SU-DHL-6 (cell line): Measurements from ENCODE around the gene ETV6.

Experiments used
- H2AFZ ChIP-seq: fragments of 200-600 bp; sonication (generic); 2 replicates; pipeline ENCODE4 v1.6.1; 2014; ENCODE audit warnings: low read depth, mild to moderate bottlenecking, moderate library complexity, mixed read lengths, antibody characterized with exemption, low read length; ENCODE audit not compliant: severe bottlenecking
- H3F3A ChIP-seq: fragments of 200-600 bp; shearing (Covaris generic); 2 replicates; pipeline ENCODE4 v1.6.0; 2016; ENCODE audit warnings: antibody characterized with exemption, mild to moderate bottlenecking; ENCODE audit not compliant: insufficient read depth
- H3K27ac ChIP-seq: fragments of 200-600 bp; sonication (generic); 2 replicates; pipeline ENCODE4 v1.5.1; 2016; ENCODE audit warnings: low read depth, mild to moderate bottlenecking, low read length, moderate library complexity, mixed read lengths
- H3K27me3 ChIP-seq: fragments of 200-600 bp; sonication (generic), shearing (Covaris generic); 2 replicates; pipeline ENCODE4 v1.6.0; 2014; ENCODE audit warnings: mild to moderate bottlenecking, low read length
- H3K36me3 ChIP-seq: fragments of 200-600 bp; sonication (generic); 2 replicates; pipeline ENCODE4 v1.6.1; 2014; ENCODE audit warnings: mild to moderate bottlenecking, low read length, mixed read lengths
- H3K4me2 ChIP-seq: fragments of 300-600, 200-600 bp; shearing (Covaris generic), sonication (generic); 2 replicates; pipeline ENCODE4 v1.6.0; 2014; ENCODE audit warnings: low read length, low read depth, mild to moderate bottlenecking; ENCODE audit not compliant: poor library complexity, severe bottlenecking
- H3K4me3 ChIP-seq: fragments of 200-600 bp; sonication (generic); 2 replicates; pipeline ENCODE4 v1.5.1; 2014; ENCODE audit warnings: antibody characterized with exemption, low read length, mild to moderate bottlenecking, mixed read lengths; ENCODE audit not compliant: insufficient read depth, poor library complexity, severe bottlenecking
- H3K79me2 ChIP-seq: fragments of 200-600 bp; sonication (generic); 2 replicates; pipeline ENCODE4 v1.6.1; 2014; ENCODE audit warnings: mild to moderate bottlenecking, low read length, moderate library complexity; ENCODE audit not compliant: insufficient read depth
- H3K9ac ChIP-seq: fragments of 200-600 bp; sonication (generic); 2 replicates; pipeline ENCODE4 v1.7.0; 2014; ENCODE audit warnings: mild to moderate bottlenecking, low read length
- H3K9me2 ChIP-seq: fragments of 200-600 bp; sonication (generic); replicated peaks from 2 replicates; pipeline ENCODE4 v1.6.1; 2014; ENCODE audit warnings: low read length; ENCODE audit not compliant: insufficient read depth
- H3K9me3 ChIP-seq: fragments of 200-600 bp; sonication (generic); 2 replicates; pipeline ENCODE4 v1.6.1; 2014; ENCODE audit warnings: low read length, mixed read lengths; ENCODE audit not compliant: insufficient read depth
- H4K20me1 ChIP-seq: fragments of 200-600 bp; sonication (generic); 2 replicates; pipeline ENCODE4 v1.6.1; 2014; ENCODE audit warnings: low read depth, mild to moderate bottlenecking, antibody characterized with exemption, low read length, moderate library complexity, mixed read lengths
- CTCF ChIP-seq: fragments of 200-600 bp; sonication (generic); IDR thresholded peaks from one replicate; pipeline ENCODE4 v1.5.1; 2017; ENCODE audit warnings: antibody characterized with exemption, mild to moderate bottlenecking, low read length, moderate library complexity; ENCODE audit not compliant: insufficient read depth, poor library complexity, severe bottlenecking
- EZH2phosphoT487 ChIP-seq: fragments of 200-600 bp; sonication (generic), shearing (Covaris generic); conservative IDR thresholded peaks from 2 replicates; pipeline ENCODE4 v1.6.1; 2018; ENCODE audit warnings: mild to moderate bottlenecking, antibody characterized with exemption, low read length, moderate library complexity, mixed read lengths

ETV6 gene

GRCh38 chr12:11753150-11753499, 103.7 kb downstream of the ETV6 start:
- Histone ChIP-seq H3K9me2 (no peaks in the 10 kb centered on the region), H4K20me1 (no peaks in the 10 kb centered on the region), H3K36me3 (no peaks in the 10 kb centered on the region), H3K9ac (no peak overlapping the region), H2AFZ (no peak overlapping the region), H3K4me3 (no peak overlapping the region), H3F3A (no peaks in the 10 kb centered on the region), H3K27me3 (no peaks in the 10 kb centered on the region), H3K79me2 (no peaks in the 10 kb centered on the region), H3K27ac (peak overlapping the region; percentile 19; the same call in 1 of the 2 replicates), H3K9me3 (no peaks in the 10 kb centered on the region), H3K4me2 (peak overlapping the region; percentile 31)
- TF ChIP-seq EZH2phosphoT487 (no peak), CTCF (no peak)

GRCh38 chr12:11753826-11754225, 104.4 kb downstream of the ETV6 start:
- H3K4me3 ChIP-seq: no peak overlapping the region
- no peak overlapping the region for H3K27ac ChIP-seq
- TF ChIP-seq EZH2phosphoT487 (no peak), CTCF (no peak)
- H3K27me3 ChIP-seq: no peaks in the 10 kb centered on the region
- no peaks in the 10 kb centered on the region for H4K20me1 ChIP-seq
- H3K9ac ChIP-seq: no peak overlapping the region
- no peaks in the 10 kb centered on the region for H3F3A ChIP-seq
- H2AFZ ChIP-seq: no peak overlapping the region
- H3K9me2 ChIP-seq: no peaks in the 10 kb centered on the region
- H3K9me3 ChIP-seq: no peaks in the 10 kb centered on the region
- H3K79me2 ChIP-seq: no peaks in the 10 kb centered on the region
- H3K4me2 ChIP-seq: no peak overlapping the region
- H3K36me3 ChIP-seq: no peaks in the 10 kb centered on the region

- Histone ChIP-seq H3F3A (no peaks in the 10 kb centered on the region), H3K9ac (no peak overlapping the region), H3K4me2 (no peak overlapping the region), H3K36me3 (no peaks in the 10 kb centered on the region), H4K20me1 (no peaks in the 10 kb centered on the region), H3K27me3 (no peaks in the 10 kb centered on the region), H3K9me2 (no peaks in the 10 kb centered on the region), H3K79me2 (no peaks in the 10 kb centered on the region), H2AFZ (no peak overlapping the region), H3K9me3 (no peaks in the 10 kb centered on the region), H3K4me3 (no peak overlapping the region), H3K27ac (no peak overlapping the region)
- no peak for TF ChIP-seq EZH2phosphoT487
- no peak for TF ChIP-seq CTCF
Observed at GRCh38 chr12:11754256-11754655, 104.8 kb downstream of the ETV6 start.
